Islet precursor cell (in vitro differentiated cells): ENCODE results near the gene ACAT2.
"Not testable (repeated sequence)": the region's sequence is repeated elsewhere in the genome, so short reads cannot be mapped to it uniquely, and the experiment has no call there.

Experiments used
- DNase-seq: peaks from one replicate; pipeline ENCODE4 v3.0.0-alpha.2; 2018

ACAT2 gene

GRCh38 chr6:159732550-159732949, 29.3 kb upstream of the ACAT2 start:
- DNase-seq = not testable (repeated sequence)

GRCh38 chr6:159733395-159733794, 28.4 kb upstream of the ACAT2 start:
- DNase-seq = not testable (repeated sequence)

DNA sequence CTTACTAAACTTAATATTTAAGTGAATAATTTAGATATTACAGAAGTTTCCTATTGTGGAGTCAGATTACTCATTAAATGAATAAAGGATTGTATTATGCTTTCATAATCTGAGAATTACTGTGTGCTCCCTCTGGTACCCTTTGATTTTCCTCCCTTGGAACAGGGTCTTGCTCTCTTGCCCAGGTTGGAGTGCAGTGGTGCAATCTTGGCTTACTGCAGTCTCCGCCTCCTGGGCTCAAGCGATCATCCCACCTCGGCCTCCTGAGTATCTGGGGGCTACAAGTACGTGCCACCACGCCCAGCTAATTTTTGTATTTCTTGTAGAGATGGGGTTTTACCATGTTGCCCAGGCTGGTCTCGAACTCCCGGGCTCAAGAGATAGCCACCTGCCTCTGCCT, 24.9 kb upstream of the ACAT2 start:
- DNase-seq = no peak

GRCh38 chr6:159739341-159739740, 22.5 kb upstream of the ACAT2 start:
- DNase-seq = no peak

DNA sequence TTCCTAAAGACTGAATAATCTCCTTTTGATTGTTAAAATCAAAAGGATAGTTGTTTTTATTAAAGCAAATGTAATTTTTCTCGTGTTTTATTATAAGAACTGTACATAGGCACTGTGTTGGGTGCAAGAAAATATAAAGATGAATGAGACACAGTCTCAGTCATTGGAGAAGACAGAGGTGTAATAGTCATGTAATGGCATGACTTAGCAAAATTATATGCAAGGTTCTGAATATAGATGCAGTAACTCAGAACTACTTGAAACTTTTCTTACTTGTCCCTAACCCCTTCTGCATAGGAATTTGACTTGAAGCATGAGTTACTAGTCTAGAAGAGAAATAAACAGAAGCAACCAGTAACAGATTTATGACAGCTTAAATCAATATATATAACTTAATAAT, 19.7 kb upstream of the ACAT2 start:
- no peak for DNase-seq

DNA sequence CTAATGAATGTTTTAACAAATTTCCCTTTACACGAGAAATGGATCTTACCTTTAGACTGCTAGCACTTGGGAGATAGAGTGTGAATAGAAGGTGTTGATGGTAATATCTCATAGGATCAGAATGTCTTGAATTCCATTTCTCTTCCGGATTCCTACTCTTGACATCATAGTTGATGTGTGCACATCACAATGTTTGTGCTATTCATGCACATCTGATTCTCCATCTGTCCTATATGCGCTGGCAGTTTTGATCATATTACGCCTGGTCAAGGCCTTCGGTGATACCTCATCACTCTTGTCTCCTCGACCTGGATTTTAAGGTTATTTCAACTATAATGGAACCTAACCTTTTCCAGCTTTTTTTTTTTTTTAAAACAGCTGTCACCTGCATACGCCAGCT, 16.8 kb upstream of the ACAT2 start:
- no peak for DNase-seq

DNA sequence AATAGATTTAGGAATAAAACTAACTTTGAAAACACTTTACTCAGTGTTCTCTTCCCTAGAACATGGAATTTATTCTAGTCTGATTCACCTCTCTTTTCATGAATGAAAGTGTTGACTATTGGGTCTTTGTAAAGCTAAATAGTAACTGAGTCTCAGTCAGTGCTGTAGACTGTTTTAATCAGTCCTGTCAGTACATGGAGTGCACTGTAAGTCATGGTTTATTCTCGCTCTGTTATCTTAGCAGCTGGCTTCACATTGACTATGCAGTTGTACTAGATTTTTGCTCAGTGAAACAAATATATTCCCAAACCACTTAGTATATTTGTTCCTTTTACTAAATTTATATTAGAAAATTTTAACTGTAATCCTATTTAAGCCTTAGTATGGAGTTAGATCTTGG, 15.1 kb upstream of the ACAT2 start:
- DNase-seq = no peak

GRCh38 chr6:159748127-159748526, 13.7 kb upstream of the ACAT2 start:
- not testable (repeated sequence) for DNase-seq

GRCh38 chr6:159751448-159751847, 10.4 kb upstream of the ACAT2 start:
- DNase-seq = no peak

GRCh38 chr6:159753081-159753872, 8.6 kb upstream of the ACAT2 start:
- DNase-seq = no peak

DNA sequence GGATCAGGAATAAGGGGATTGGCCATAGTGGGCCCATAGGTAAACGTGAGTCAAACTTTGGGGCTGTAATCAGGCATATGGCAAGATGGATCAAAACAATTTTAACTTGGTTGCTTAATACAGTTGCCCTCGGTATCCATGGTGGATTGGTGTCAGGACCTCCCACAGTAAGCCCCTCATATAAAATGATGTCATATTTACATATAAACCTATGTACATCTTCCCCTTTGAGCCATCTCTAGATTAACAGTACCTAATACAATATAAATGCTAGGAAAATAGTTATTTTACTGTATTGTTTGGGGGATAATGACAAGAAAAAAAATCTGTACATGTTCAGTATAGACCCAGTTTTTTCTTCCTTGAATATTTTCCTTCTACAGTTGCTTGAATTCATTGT, 7.4 kb upstream of the ACAT2 start:
- no peak for DNase-seq

DNA sequence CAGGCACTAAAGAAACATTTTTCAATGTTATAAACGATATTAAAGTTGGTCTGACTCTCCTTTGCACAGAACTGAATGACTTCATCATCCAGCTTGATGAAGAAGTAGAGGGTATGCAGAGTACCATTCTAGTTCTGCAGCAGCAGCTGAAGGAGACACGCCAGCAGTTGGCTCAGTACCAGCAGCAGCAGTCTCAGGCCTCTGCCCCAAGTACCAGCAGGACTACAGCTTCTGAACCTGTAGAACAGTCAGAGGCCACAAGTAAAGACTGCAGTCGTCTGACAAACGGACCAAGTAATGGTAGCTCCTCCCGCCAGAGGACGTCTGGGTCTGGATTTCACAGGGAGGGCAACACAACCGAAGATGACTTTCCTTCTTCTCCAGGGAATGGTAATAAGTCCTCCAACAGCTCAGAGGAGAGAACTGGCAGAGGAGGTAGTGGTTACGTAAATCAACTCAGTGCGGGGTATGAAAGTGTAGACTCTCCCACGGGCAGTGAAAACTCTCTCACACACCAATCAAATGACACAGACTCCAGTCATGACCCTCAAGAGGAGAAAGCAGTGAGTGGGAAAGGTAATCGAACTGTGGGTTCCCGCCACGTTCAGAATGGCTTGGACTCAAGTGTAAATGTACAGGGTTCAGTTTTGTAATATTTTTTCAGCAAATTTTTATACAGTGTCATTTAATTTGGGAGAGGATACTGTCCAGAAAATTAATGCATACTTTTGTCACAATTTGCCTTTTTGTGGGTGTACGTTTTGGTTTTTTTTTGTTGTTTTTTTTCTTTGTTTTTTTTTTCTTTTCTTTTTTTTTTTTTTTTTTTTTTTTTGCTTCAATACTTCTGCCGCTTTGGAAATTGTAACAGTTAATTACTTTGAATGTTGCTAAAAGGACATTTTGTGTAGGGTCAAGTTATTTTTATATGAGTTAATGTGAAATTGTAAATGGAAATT, 6.6 kb upstream of the ACAT2 start:
- DNase-seq = no peak

DNA sequence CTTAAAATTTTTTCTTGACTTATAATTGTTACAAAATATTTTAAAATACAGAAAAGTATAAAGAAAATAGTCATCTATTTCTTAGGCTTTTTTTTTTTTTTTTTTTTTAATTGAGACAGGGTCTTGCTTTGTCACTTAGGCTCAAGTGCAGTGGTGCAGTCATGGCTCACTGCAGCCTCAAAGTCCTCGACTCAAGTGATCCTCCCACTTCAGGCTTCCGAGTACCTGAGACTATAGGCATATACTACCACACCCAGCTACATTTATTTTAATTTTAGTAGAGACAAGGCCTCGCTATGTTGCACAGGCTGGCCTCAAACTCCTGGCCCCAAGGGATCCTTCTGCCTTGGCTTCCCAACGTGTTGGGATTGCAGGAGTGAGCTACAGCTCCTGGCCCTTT, 5.3 kb upstream of the ACAT2 start:
- no peak for DNase-seq

GRCh38 chr6:159758031-159759001, 3.5 kb upstream of the ACAT2 start:
- DNase-seq = peak; percentile 80

- no peak for DNase-seq
Observed at GRCh38 chr6:159759645-159760044, 2.2 kb upstream of the ACAT2 start.

GRCh38 chr6:159760602-159761057, 1.2 kb upstream of the ACAT2 start:
- peak; percentile 94 for DNase-seq

GRCh38 chr6:159761129-159761872, 544 bp upstream of the ACAT2 start:
- DNase-seq = peak; percentile 73

DNA sequence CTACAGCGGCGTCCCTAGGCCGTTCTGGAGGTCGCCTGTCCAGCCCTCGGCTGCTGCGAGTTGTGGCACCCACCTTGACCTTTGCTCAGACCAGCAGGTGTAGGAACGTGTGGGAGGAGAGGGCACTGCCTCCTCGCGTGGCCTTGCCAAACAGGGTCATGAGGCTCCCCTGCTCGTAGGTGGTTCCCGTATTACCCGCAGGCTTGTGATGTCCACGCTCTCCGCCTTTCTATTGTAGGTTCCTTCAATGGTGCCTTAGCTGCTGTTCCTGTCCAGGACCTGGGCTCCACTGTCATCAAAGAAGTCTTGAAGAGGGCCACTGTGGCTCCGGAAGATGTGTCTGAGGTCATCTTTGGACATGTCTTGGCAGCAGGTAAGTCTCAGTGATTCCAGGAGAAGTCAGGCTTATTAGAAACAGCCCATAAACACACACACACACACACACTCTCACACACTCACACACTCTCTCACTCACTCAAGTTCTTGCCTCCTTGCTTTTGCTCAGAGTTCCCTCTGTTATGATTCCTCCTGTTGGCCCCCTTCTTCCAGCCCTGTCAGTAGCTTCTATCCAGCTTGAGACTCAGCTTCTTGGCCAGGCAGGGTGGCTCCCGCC, 942 bp downstream of the ACAT2 start:
- peak; percentile 56 for DNase-seq

- DNase-seq = no peak
Observed at GRCh38 chr6:159766906-159767305, 5.1 kb downstream of the ACAT2 start.

- DNase-seq = no peak
Observed at GRCh38 chr6:159769470-159769869, 7.6 kb downstream of the ACAT2 start.

GRCh38 chr6:159772196-159772595, 10.4 kb downstream of the ACAT2 start:
- no peak for DNase-seq
